ENCODE data around the gene PTPDC1.
"Not testable (repeated sequence)": the region's sequence is repeated elsewhere in the genome, so short reads cannot be mapped to it uniquely, and the experiment has no call there.

Gene PTPDC1

GRCh38 chr9:94094219-94095145 lies 10.2 kb downstream of the PTPDC1 start:
- not testable (repeated sequence) for DNase-seq

GRCh38 chr9:94096819-94097577 lies 12.7 kb downstream of the PTPDC1 start:
- no peak for DNase-seq

DNA sequence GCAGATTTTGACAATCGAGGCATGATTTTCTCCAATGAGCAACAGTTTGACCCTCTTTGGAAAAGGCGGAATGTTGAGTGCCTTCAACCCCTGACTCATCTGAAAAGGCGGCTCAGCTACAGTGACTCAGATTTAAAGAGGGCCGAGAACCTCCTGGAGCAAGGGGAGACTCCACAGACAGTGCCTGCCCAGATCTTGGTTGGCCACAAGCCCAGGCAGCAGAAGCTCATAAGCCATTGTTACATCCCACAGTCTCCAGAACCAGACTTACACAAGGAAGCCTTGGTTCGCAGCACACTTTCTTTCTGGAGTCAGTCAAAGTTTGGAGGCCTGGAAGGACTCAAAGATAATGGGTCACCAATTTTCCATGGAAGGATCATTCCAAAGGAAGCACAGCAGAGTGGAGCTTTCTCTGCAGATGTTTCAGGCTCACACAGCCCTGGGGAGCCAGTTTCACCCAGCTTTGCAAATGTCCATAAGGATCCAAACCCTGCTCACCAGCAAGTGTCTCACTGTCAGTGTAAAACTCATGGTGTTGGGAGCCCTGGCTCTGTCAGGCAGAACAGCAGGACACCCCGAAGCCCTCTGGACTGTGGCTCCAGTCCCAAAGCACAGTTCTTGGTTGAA lies 13.6 kb downstream of the PTPDC1 start:
- DNase-seq: no peak

GRCh38 chr9:94100152-94100879 lies 16.1 kb downstream of the PTPDC1 start:
- DNase-seq: no peak

DNA sequence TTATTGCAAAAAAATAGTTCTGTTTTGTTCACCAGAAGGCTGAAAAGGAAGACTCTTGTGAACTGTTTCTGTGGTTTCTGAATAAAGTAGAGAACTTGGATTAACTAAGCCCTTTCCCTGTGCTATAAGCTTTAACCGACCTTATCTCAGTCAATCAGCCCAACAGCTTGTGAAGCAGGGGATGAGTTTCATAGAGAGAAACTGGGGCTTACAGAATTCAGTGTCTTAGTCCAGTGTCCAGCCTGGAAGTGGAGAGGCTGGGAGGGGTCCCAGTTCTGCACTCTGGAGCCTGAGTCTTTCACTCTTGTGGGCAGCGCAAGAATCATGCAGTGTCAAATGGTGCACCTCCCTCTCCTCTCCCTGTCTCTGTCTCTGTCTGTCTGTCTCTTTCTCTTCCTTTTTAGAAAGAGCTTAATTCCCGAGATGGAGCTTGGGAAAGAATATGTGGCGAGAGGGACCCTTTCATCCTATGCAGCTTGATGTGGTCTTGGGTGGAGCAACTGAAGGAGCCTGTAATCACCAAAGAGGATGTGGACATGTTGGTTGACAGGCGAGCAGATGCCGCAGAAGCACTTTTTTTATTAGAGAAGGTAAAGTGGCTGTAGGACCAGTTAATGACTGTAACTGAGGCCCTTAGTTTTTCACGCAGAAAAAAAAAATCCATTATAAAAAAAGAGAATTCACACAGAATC lies 17.0 kb downstream of the PTPDC1 start:
- DNase-seq: no peak

DNA sequence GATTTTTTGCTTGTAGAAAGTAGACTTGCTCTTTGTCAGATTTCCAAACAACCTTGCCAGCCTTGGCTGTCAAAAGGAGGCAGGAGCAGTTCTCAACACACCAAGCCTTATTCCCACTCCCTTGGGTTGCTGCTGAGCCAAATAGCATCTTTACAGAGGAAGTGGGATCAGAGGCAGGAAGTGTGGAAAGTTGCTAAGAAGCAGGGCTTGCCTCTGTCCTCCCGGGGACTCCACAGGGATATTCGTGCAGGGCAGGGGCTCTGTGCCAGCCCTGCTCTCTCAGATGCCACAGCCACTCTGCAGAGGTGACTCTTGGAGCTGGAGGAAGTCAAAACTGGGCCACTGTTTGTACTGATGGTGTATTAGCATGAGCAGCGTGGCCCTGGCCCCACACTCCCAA lies 24.3 kb downstream of the PTPDC1 start:
- DNase-seq: no peak

GRCh38 chr9:94110821-94111252 lies 26.6 kb downstream of the PTPDC1 start:
- no peak for DNase-seq

DNA sequence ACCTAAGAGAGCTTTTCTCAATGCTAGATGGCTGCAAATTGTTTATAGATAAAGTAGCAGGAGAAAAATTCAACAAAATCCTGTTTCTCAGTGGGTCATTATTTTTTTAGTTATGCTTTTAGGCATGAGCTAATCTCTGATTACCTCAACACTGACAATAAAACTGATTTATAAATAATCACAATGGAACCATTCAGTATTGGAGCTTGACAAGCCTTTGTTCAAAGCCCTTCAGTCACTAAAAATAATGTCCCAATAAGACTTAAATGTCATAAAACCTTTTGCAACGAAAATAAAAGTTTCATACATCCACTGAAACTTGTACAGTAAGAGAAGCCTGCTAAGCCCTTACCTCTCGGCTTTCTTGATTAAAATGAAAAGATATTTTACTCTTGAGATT lies 27.2 kb downstream of the PTPDC1 start:
- DNase-seq: no peak

DNA sequence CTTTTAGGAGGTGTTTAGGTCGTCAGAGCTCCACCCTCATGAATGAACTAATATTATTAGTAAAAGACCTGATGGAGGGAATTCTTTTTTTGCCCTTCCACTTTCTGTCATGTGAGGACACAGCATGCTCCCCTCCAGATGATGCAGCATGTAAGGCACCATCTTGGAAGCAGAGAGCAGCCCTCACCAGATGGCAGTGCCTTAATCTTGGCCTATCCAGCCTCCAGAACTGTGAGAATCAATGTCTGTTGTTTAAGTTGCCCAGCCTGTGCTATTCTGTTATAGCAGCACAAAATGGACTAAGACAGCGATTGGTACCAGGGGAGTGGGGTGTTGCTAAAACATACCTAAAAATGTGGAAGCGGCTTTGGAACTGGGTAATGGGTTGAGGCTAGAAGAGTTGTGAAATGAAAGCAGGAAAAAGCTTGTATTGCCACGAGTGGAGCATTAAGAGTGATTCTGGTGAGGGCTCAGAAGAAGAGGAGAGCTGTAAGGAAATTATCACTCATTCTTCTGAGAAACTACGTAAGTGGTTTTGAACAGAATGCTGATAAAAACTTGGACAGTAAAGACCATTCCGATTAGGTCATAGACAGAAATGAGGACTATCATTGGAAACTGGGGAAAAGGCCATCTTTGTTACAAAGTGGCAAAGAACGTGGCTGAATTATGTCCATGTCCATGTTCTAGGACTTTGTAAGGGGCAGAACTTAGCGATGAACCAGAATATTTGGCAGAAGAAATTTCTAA lies 28.6 kb downstream of the PTPDC1 start:
- no peak for DNase-seq

- DNase-seq: not testable (repeated sequence)
Observed at GRCh38 chr9:94120088-94120487, 35.8 kb downstream of the PTPDC1 start.

GRCh38 chr9:94120854-94121376 lies 36.7 kb downstream of the PTPDC1 start:
- no peak for DNase-seq

- DNase-seq: no peak
Observed at GRCh38 chr9:94126844-94127243, 42.6 kb downstream of the PTPDC1 start.

- no peak for DNase-seq
Observed at GRCh38 chr9:94127806-94128205, 43.5 kb downstream of the PTPDC1 start.

GRCh38 chr9:94128580-94128979 lies 44.3 kb downstream of the PTPDC1 start:
- no peak for DNase-seq

DNA sequence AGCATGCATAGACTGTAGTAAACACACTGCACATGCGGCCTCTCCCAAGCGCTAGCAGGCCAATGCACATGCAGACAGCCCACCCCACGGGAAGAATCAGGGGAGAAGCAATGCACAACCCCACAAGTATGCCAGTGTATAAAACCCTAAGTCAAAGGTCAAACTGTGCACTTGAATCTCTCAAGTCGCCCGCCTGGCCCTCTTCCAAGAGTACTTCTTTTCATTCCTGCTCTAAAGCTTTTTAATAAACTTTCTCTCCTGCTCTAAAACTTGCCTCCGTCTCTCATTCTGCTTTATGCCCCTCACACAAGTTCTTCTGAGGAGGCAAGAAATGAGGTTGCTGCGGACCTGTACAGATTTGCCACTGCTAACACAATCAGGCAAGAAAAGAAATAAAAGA lies 50.4 kb downstream of the PTPDC1 start:
- no peak for DNase-seq

- no peak for DNase-seq
Observed at GRCh38 chr9:94135222-94135621, 51.0 kb downstream of the PTPDC1 start.

- peak; percentile 21 for DNase-seq
Observed at GRCh38 chr9:94139672-94140417, 55.6 kb downstream of the PTPDC1 start.

- no peak for DNase-seq
Observed at GRCh38 chr9:94140418-94140780, 56.1 kb downstream of the PTPDC1 start.

- DNase-seq: no peak
Observed at GRCh38 chr9:94140791-94141790, 56.8 kb downstream of the PTPDC1 start.
